Neuron (in vitro differentiated cells): ENCODE measurements around the gene BRD2.

Experiments used
- H2AFZ ChIP-seq: one replicate; pipeline ENCODE4 v1.6.1; 2013; ENCODE audit warnings: low read depth, mild to moderate bottlenecking, inconsistent platforms, low read length, moderate library complexity
- H3K27me3 ChIP-seq: one replicate; pipeline ENCODE4 v1.6.1; 2013; ENCODE audit warnings: low read length; ENCODE audit not compliant: insufficient read depth
- H3K36me3 ChIP-seq: one replicate; pipeline ENCODE4 v1.6.1; 2013; ENCODE audit warnings: low read length; ENCODE audit not compliant: insufficient read depth
- H3K4me1 ChIP-seq: one replicate; pipeline ENCODE4 v1.6.1; 2013; ENCODE audit warnings: low read length; ENCODE audit not compliant: insufficient read depth
- H3K4me3 ChIP-seq: 2 replicates; pipeline ENCODE4 v1.5.1; 2013; ENCODE audit warnings: mild to moderate bottlenecking, low read length, moderate library complexity
- H3K9me3 ChIP-seq: one replicate; pipeline ENCODE4 v1.6.1; 2013; ENCODE audit warnings: low read length

Gene BRD2

GRCh38 chr6:32971581-32972352, 3.4 kb downstream of the BRD2 start:
- Histone ChIP-seq H3K36me3 (peaks cover 43% of the 10 kb centered on the region), H3K4me1 (peaks cover 33% of the 10 kb centered on the region), H3K9me3 (no peaks in the 10 kb centered on the region), H2AFZ (no peak overlapping the region), H3K4me3 (peak overlapping the region; percentile 74), H3K27me3 (no peaks in the 10 kb centered on the region)

- Histone ChIP-seq H3K4me1 (peaks cover 28% of the 10 kb centered on the region), H3K9me3 (no peaks in the 10 kb centered on the region), H2AFZ (no peak overlapping the region), H3K4me3 (peak overlapping the region; percentile 66), H3K27me3 (no peaks in the 10 kb centered on the region), H3K36me3 (peaks cover 51% of the 10 kb centered on the region)
Observed at GRCh38 chr6:32972353-32973143, 4.2 kb downstream of the BRD2 start.

GRCh38 chr6:32973144-32974015, 5.0 kb downstream of the BRD2 start:
- H2AFZ ChIP-seq = no peak overlapping the region
- peak overlapping the region; percentile 66 for H3K4me3 ChIP-seq
- peaks cover 24% of the 10 kb centered on the region for H3K4me1 ChIP-seq
- no peaks in the 10 kb centered on the region for H3K9me3 ChIP-seq
- no peaks in the 10 kb centered on the region for H3K27me3 ChIP-seq
- H3K36me3 ChIP-seq = peaks cover 59% of the 10 kb centered on the region

GRCh38 chr6:32974016-32974333, 5.6 kb downstream of the BRD2 start:
- H3K4me3 ChIP-seq = peak overlapping the region; percentile 66
- no peaks in the 10 kb centered on the region for H3K27me3 ChIP-seq
- peaks cover 24% of the 10 kb centered on the region for H3K4me1 ChIP-seq
- H2AFZ ChIP-seq = no peak overlapping the region
- no peaks in the 10 kb centered on the region for H3K9me3 ChIP-seq
- H3K36me3 ChIP-seq = peaks cover 64% of the 10 kb centered on the region

- Histone ChIP-seq H3K4me3 (peak overlapping the region; percentile 66), H3K36me3 (peaks cover 72% of the 10 kb centered on the region), H3K4me1 (peaks cover 24% of the 10 kb centered on the region), H3K27me3 (no peaks in the 10 kb centered on the region), H2AFZ (no peak overlapping the region), H3K9me3 (no peaks in the 10 kb centered on the region)
Observed at GRCh38 chr6:32974541-32975308, 6.3 kb downstream of the BRD2 start.

GRCh38 chr6:32975886-32976285, 7.5 kb downstream of the BRD2 start:
- H3K4me3 ChIP-seq = peak overlapping the region; percentile 66
- peaks cover 24% of the 10 kb centered on the region for H3K4me1 ChIP-seq
- H2AFZ ChIP-seq = no peak overlapping the region
- no peaks in the 10 kb centered on the region for H3K9me3 ChIP-seq
- H3K27me3 ChIP-seq = no peaks in the 10 kb centered on the region
- peaks cover 83% of the 10 kb centered on the region for H3K36me3 ChIP-seq

- no peaks in the 10 kb centered on the region for H3K9me3 ChIP-seq
- H2AFZ ChIP-seq = no peak overlapping the region
- H3K4me3 ChIP-seq = no peak overlapping the region
- H3K36me3 ChIP-seq = peaks cover 90% of the 10 kb centered on the region
- peaks cover 24% of the 10 kb centered on the region for H3K4me1 ChIP-seq
- H3K27me3 ChIP-seq = no peaks in the 10 kb centered on the region
Observed at GRCh38 chr6:32976334-32977069, 8.1 kb downstream of the BRD2 start.

- no peaks in the 10 kb centered on the region for H3K9me3 ChIP-seq
- H3K27me3 ChIP-seq = no peaks in the 10 kb centered on the region
- peaks cover 24% of the 10 kb centered on the region for H3K4me1 ChIP-seq
- no peak overlapping the region for H3K4me3 ChIP-seq
- H3K36me3 ChIP-seq = peaks cover 89% of the 10 kb centered on the region
- H2AFZ ChIP-seq = no peak overlapping the region
Observed at GRCh38 chr6:32977272-32977952, 9.0 kb downstream of the BRD2 start.

GRCh38 chr6:32977953-32978324, 9.5 kb downstream of the BRD2 start:
- H3K27me3 ChIP-seq = no peaks in the 10 kb centered on the region
- H3K4me3 ChIP-seq = no peak overlapping the region
- H3K36me3 ChIP-seq = peaks cover 83% of the 10 kb centered on the region
- no peak overlapping the region for H2AFZ ChIP-seq
- no peaks in the 10 kb centered on the region for H3K9me3 ChIP-seq
- peaks cover 24% of the 10 kb centered on the region for H3K4me1 ChIP-seq

GRCh38 chr6:32979720-32980487, 11.5 kb downstream of the BRD2 start:
- Histone ChIP-seq H3K36me3 (peaks cover 65% of the 10 kb centered on the region), H3K4me1 (peaks cover 19% of the 10 kb centered on the region)

GRCh38 chr6:32980488-32981038, 12.2 kb downstream of the BRD2 start:
- peaks cover 59% of the 10 kb centered on the region for H3K36me3 ChIP-seq
- H3K4me3 ChIP-seq = no peak overlapping the region
- H3K27me3 ChIP-seq = no peaks in the 10 kb centered on the region
- H3K4me1 ChIP-seq = peaks cover 13% of the 10 kb centered on the region
- no peak overlapping the region for H2AFZ ChIP-seq
- no peaks in the 10 kb centered on the region for H3K9me3 ChIP-seq

More at GRCh38 chr6:32979720-32980487, 11.5 kb downstream of the BRD2 start:
- Histone ChIP-seq H3K27me3 (no peaks in the 10 kb centered on the region), H3K4me3 (no peak overlapping the region), H2AFZ (no peak overlapping the region), H3K9me3 (no peaks in the 10 kb centered on the region)
